ENCODE measurements around the gene UBE2H.

- TF ChIP-seq CTCF (IDR thresholded peaks at IDR 0.05; ENCODE audit: low read depth, low read length) (no peak), EZH2phosphoT487 (IDR thresholded peaks at IDR 0.05; ENCODE audit: low read depth) (no peak)
These were observed 40.5 kb upstream of the UBE2H start for GRCh38 chr7:129993275-129993674.
